Skeletal muscle cell (primary cell): Measurements from ENCODE around the gene UTP14C.
"Not testable (repeated sequence)": the region's sequence is repeated elsewhere in the genome, so short reads cannot be mapped to it uniquely, and the experiment has no call there.

ENCODE experiments used
- DNase-seq: peaks from one replicate; pipeline ENCODE4 v3.0.0-alpha.2; 2010; ENCODE audit warnings: low read depth
- H3K4me3 ChIP-seq: 2 replicates; pipeline ENCODE4 v1.5.1; 2011; ENCODE audit warnings: low read depth, mild to moderate bottlenecking, control low read depth, low read length, moderate library complexity

Gene UTP14C

DNA sequence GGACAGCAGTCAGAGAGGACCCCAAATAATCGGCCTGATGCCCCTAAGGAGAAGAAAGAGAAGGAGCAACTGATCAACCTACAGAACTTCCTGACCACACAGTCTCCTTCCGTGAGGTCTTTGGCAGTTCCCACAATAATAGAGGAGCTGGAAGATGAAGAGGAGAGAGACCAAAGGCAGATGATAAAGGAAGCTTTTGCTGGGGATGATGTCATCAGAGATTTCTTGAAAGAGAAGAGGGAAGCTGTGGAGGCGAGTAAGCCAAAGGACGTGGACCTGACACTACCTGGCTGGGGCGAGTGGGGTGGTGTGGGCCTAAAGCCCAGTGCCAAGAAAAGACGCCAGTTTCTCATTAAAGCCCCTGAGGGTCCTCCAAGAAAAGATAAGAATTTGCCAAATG is 5.9 kb downstream of the UTP14C start:
- not testable (repeated sequence) for DNase-seq, H3K4me3 ChIP-seq

GRCh38 chr13:52033039-52033438 is 8.5 kb downstream of the UTP14C start:
- no peak overlapping the region for H3K4me3 ChIP-seq
- no peak for DNase-seq

DNA sequence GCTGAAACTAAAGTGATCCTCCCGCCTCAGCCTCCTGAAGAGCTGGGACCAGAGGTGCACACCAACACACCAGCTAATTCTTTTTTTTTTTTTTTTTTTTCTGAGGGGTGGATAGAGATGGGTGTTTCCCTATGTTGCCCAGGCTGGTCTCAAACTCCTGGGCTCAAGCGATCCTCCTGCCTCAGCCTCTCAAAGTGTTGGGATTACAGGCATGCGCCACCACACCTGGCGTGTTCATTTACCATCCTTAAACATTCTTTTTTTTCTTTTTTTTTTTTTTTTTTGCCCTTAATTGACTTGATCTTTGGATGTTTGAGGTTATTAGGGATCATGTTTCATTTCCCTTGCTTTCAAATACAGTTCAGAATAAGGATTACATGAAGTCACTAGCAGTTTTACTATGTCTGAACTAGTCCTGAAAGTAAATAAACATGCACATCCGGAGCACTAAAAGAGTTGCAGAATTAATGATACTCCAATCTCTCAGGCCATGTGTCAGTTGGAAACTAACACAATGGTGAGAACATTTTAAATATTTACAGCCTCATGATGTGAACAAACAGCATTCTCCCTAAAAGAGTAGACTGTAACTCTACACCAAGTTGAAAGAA is 10.2 kb downstream of the UTP14C start:
- no peak overlapping the region for H3K4me3 ChIP-seq
- DNase-seq: no peak

GRCh38 chr13:52036037-52036436 is 11.5 kb downstream of the UTP14C start:
- no peak for DNase-seq
- H3K4me3 ChIP-seq: no peak overlapping the region

- no peak for DNase-seq
- H3K4me3 ChIP-seq: no peak overlapping the region
These were observed 19.2 kb downstream of the UTP14C start for GRCh38 chr13:52043675-52044074.

DNA sequence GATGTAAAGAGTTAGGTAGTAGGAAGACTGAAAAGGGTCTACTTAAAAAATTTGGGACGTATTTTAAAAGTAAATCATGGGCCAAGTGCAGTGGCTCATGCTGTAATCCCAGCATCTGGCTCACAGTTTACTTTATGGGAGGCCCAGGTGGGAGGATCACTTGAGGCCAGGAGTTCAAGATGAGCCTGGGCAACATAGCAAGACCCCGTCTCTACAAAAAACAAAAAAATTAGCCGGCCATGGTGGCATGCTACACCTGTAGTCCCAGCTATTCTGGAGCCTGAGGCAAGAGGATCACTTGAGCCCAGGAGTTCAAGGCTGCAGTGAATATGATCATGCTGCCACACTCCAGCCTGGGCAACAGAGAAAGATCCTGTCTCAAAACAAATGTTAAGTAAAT is 23.0 kb downstream of the UTP14C start:
- DNase-seq: no peak
- no peak overlapping the region for H3K4me3 ChIP-seq

- no peak for DNase-seq
These were observed 24.0 kb downstream of the UTP14C start for GRCh38 chr13:52048516-52048915.

DNA sequence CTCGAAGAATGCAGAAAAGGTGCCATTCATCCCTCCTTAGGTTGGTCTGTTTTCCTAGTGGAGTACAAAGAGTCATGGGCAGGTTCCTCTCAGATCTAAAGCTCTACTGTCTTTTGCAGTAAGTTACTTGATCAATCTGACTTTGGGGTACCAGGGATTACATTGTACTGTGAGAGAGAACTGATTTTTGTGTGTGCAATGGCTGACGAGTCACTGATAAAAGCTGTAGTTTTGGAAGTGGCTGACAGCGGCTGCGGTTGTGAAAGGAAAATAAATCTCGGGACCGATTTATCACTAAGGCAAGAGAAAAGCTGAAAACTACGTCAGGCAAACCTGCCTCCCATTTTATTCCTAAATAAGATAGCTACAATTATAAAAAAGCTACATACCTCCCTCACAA is 26.9 kb downstream of the UTP14C start:
- H3K4me3 ChIP-seq: no peak overlapping the region
- no peak for DNase-seq

More at GRCh38 chr13:52048516-52048915, 24.0 kb downstream of the UTP14C start:
- no peak overlapping the region for H3K4me3 ChIP-seq

- no peak overlapping the region for H3K4me3 ChIP-seq
- DNase-seq: no peak
These were observed 29.0 kb downstream of the UTP14C start for GRCh38 chr13:52053460-52053859.

GRCh38 chr13:52061064-52061463 is 36.6 kb downstream of the UTP14C start:
- not testable (repeated sequence) for H3K4me3 ChIP-seq, DNase-seq

DNA sequence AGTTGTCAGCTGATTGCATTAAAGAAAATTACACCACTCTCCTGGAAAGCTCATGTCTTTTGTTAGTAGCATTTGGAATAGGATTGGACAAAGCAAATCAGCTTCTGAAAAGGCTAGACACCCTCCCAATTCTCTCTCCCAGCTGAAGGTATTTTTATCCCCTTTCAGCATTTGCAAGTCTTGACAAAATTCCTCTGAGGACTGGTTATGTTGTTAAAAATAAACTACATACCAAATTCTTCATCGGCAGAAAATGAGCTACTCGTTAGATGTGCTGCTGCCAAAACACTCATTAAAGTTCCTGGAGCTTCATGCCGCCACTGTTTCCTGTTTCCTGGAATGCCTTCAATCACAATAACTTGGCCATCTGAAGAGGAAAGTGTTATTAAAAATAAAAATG is 37.1 kb downstream of the UTP14C start:
- no peak for DNase-seq
- H3K4me3 ChIP-seq: no peak overlapping the region

DNA sequence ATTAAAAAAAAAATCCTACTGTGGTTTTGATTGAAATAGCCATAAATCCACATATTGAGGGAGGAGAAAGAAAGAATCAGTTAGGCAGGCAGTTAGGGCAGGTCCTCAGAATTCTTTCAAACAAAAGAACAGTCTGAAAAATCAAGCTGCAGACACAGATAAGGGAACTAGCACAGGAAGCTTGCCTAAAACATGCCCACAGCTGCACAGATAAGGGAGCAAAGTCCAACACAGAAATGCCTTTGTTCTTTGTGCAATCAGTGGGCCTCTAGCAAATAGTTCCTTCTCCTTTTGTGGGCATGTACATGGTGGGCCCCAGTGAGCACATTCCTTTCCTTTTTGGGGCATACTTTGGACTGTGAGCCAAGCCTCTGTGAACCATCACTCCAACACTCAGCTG is 42.7 kb downstream of the UTP14C start:
- H3K4me3 ChIP-seq: no peak overlapping the region
- DNase-seq: no peak

DNA sequence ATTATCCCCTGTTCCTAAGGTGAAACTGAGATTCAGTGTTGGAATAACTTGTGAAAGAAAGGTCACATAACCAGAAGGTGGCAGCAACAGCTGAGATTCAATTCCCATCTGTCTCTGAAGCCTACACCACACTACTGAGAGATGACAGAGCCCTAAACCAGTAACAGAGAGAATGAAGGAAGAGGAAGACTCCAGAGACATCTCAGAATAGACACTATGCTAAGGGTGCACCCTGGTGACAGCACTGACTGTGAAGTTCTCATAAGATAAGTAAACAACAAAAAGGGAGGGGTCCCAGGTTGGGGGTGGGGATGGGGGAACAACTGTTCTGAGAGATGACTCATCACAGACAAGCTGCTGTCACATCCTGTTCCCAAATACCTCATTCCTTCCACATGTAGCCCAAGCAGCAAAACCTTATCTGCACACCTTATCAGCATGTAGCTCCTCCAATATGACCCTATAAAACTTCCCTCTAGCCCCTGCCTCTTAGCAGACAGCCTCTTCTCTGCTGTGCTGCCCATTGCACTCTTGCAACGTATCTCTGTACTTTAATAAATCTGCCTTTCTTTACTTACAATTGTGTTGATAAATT is 46.5 kb downstream of the UTP14C start:
- H3K4me3 ChIP-seq: no peak overlapping the region
- DNase-seq: no peak
